Common myeloid progenitor, CD34-positive (primary cell): ENCODE data around the gene PDE3B.

Experiments
- CTCF ChIA-PET: fragments of 350-600 bp; sonication (Branson Sonifier 250); formaldehyde crosslinking; loops from one replicate; lab custom pipeline; 2021; ENCODE audit warnings: antibody characterized with exemption; lab: Charles Lee
- POLR2A ChIA-PET: fragments of 350-600 bp; sonication (Branson Sonifier 250); formaldehyde crosslinking; loops from one replicate; lab custom pipeline; 2021; ENCODE audit warnings: antibody characterized with exemption; lab: Charles Lee
- DNase-seq, 3 donors: peaks; one replicate each; pipeline versions ENCODE4 v3.0.0 to v3.0.0-alpha.2; 2013
- H3K27ac ChIP-seq, 2 experiments: 1 replicate in 1 of 2; 2 replicates in 1 of 2; pipeline ENCODE4 v1.7.0; 2013; ENCODE audit warnings: inconsistent platforms in 2 of 2, low read length in 2 of 2, mild to moderate bottlenecking in 2 of 2, low read depth in 1 of 2, moderate library complexity in 1 of 2; ENCODE audit not compliant: severe bottlenecking in 2 of 2, insufficient read depth in 1 of 2, poor library complexity in 1 of 2
- H3K27me3 ChIP-seq, 5 experiments: replicated peaks in 2 of 5; 1 replicate in 3 of 5; 2 replicates in 2 of 5; pipeline versions ENCODE4 v1.6.1 to v1.7.0; 2013; ENCODE audit warnings: low read length in 4 of 5, mild to moderate bottlenecking in 2 of 5, moderate library complexity in 2 of 5, inconsistent platforms in 1 of 5; ENCODE audit not compliant: insufficient read depth in 5 of 5, control insufficient read depth in 4 of 5
- H3K36me3 ChIP-seq, 4 experiments: 1 replicate in 2 of 4; 2 replicates in 2 of 4; pipeline versions ENCODE4 v1.6.1 to v1.7.0; 2013; ENCODE audit warnings: low read length in 3 of 4, control low read depth in 1 of 4, mild to moderate bottlenecking in 1 of 4; ENCODE audit not compliant: control insufficient read depth in 4 of 4, insufficient read depth in 4 of 4
- H3K4me1 ChIP-seq, 4 experiments: 1 replicate in 3 of 4; 2 replicates in 1 of 4; pipeline versions ENCODE4 v1.6.1 to v1.7.1; 2013; ENCODE audit warnings: low read length in 3 of 4, mild to moderate bottlenecking in 3 of 4, control low read depth in 1 of 4, inconsistent platforms in 1 of 4, moderate library complexity in 1 of 4; ENCODE audit not compliant: control insufficient read depth in 4 of 4, insufficient read depth in 4 of 4; ENCODE audit errors: control extremely low read depth in 1 of 4
- H3K4me3 ChIP-seq, 7 experiments: 1 replicate in 4 of 7; 2 replicates in 3 of 7; pipeline versions ENCODE4 v1.5.1 to v1.7.0; 2013; ENCODE audit warnings: mild to moderate bottlenecking in 7 of 7, low read length in 6 of 7, moderate library complexity in 6 of 7, inconsistent platforms in 2 of 7, low read depth in 2 of 7, control low read depth in 1 of 7; ENCODE audit not compliant: insufficient read depth in 4 of 7, control insufficient read depth in 1 of 7; ENCODE audit errors: extremely low read depth in 1 of 7
- H3K9me3 ChIP-seq, 5 experiments: 1 replicate in 4 of 5; 2 replicates in 1 of 5; pipeline versions ENCODE4 v1.6.1 to v1.7.1; 2013; ENCODE audit warnings: low read length in 4 of 5, mild to moderate bottlenecking in 2 of 5, inconsistent platforms in 1 of 5, low read depth in 1 of 5, moderate library complexity in 1 of 5; ENCODE audit not compliant: control insufficient read depth in 4 of 5, insufficient read depth in 2 of 5; ENCODE audit errors: control extremely low read depth in 1 of 5
- WGBS: methylation state at CpG from one replicate; pipeline ENCODE4 v1.1.5; 2013; ENCODE audit not compliant: insufficient coverage; 5-methylcytosine and 5-hydroxymethylcytosine counted together

PDE3B gene

GRCh38 chr11:14638561-14638960, 5.0 kb upstream of the PDE3B start:
- peak; percentile 77 to 88 (median 84) for DNase-seq
- Histone ChIP-seq H3K4me3 (no peak overlapping the region), H3K27me3 (peaks cover 0 to 38% (median 10%) of the 10 kb centered on the region in 5 experiments), H3K4me1 (peaks cover 0 to 51% (median 26%) of the 10 kb centered on the region in 4 experiments), H3K9me3 (no peaks in the 10 kb centered on the region), H3K27ac (no peak overlapping the region), H3K36me3 (no peaks in the 10 kb centered on the region)
- WGBS, result 0% methylated on average over 2 of the region's 4 CpGs
- CTCF ChIA-PET, result interaction anchor here (0.9 to 1.6 kb wide), 4 partner anchors 100 to 268 kb away, joined by 3 to 4 read pairs (median 3); no protein-coding TSS in a partner anchor
- POLR2A ChIA-PET, result no interaction called here

- DNase-seq, result no peak
- Histone ChIP-seq H3K4me3 (no peak overlapping the region), H3K9me3 (no peaks in the 10 kb centered on the region), H3K27ac (no peak overlapping the region), H3K4me1 (peaks cover 16 to 48% (median 25%) of the 10 kb centered on the region in 4 experiments), H3K27me3 (peaks cover 0 to 65% (median 26%) of the 10 kb centered on the region in 5 experiments), H3K36me3 (no peaks in the 10 kb centered on the region)
- WGBS, result no CpG with 5 or more reads among the region's 4 CpGs
- CTCF ChIA-PET, result no interaction called here
- POLR2A ChIA-PET, result no interaction called here
Measured at GRCh38 chr11:14641801-14642200, 1.8 kb upstream of the PDE3B start.

- Histone ChIP-seq H3K36me3 (no peaks in the 10 kb centered on the region), H3K4me3 (no peak overlapping the region), H3K9me3 (no peaks in the 10 kb centered on the region), H3K27ac (no peak overlapping the region), H3K4me1 (peaks cover 16 to 45% (median 25%) of the 10 kb centered on the region in 4 experiments), H3K27me3 (peaks cover 0 to 68% (median 26%) of the 10 kb centered on the region in 5 experiments)
- WGBS, result 100% methylated on average over 3 of the region's 5 CpGs
- ChIA-PET POLR2A (no interaction called here), CTCF (no interaction called here)
- DNase-seq, result no peak
Measured at GRCh38 chr11:14642453-14642852, 1.2 kb upstream of the PDE3B start.

- no peaks in the 10 kb centered on the region for H3K9me3 ChIP-seq
- ChIA-PET POLR2A (no interaction called here), CTCF (no interaction called here)
- no peaks in the 10 kb centered on the region for H3K36me3 ChIP-seq
- no peak overlapping the region for H3K27ac ChIP-seq
- WGBS, result 39% methylated on average over 46 of the region's 52 CpGs
- DNase-seq, result peak in 1 of 3 donors; percentile 15
- peaks cover 14 to 44% (median 22%) of the 10 kb centered on the region in 4 experiments for H3K4me1 ChIP-seq
- peaks cover 0 to 74% (median 29%) of the 10 kb centered on the region in 5 experiments for H3K27me3 ChIP-seq
- H3K4me3 ChIP-seq, result peak overlapping the region; percentile 42 to 93 (median 68)
Measured at GRCh38 chr11:14642873-14643696, 519 bp upstream of the PDE3B start.

- peak overlapping the region; percentile 42 to 93 (median 68) for H3K4me3 ChIP-seq
- CTCF ChIA-PET, result interaction anchor here (0.9 to 2.0 kb wide), 8 partner anchors 10 to 124 kb away, joined by 3 to 5 read pairs (median 4); partner anchors contain the start of gene PSMA1
- POLR2A ChIA-PET, result no interaction called here
- peaks cover 12 to 37% (median 19%) of the 10 kb centered on the region in 4 experiments for H3K4me1 ChIP-seq
- peak in 2 of 3 donors; percentile 54 to 69 for DNase-seq
- H3K27me3 ChIP-seq, result peaks cover 0 to 86% (median 37%) of the 10 kb centered on the region in 5 experiments
- no peaks in the 10 kb centered on the region for H3K9me3 ChIP-seq
- no peaks in the 10 kb centered on the region for H3K36me3 ChIP-seq
- WGBS, result 0% methylated on average over 53 of the region's 65 CpGs
- H3K27ac ChIP-seq, result peak overlapping the region in 1 of 2 experiments; percentile 49
Measured at GRCh38 chr11:14644226-14645014, 816 bp downstream of the PDE3B start.

GRCh38 chr11:14645015-14645912, 1.7 kb downstream of the PDE3B start:
- Histone ChIP-seq H3K4me1 (peaks cover 12 to 35% (median 19%) of the 10 kb centered on the region in 4 experiments), H3K4me3 (peak overlapping the region in 6 of 7 experiments; percentile 61 to 93 (median 71)), H3K36me3 (no peaks in the 10 kb centered on the region), H3K27me3 (peaks cover 0 to 87% (median 43%) of the 10 kb centered on the region in 5 experiments), H3K9me3 (peaks cover 0 to 1% (median 0%) of the 10 kb centered on the region in 5 experiments), H3K27ac (peak overlapping the region in 1 of 2 experiments; percentile 16)
- ChIA-PET POLR2A (no interaction called here), CTCF (interaction anchor here (0.7 to 2.0 kb wide), 8 partner anchors 11 to 1714 kb away, joined by 3 to 5 read pairs (median 4); partner anchors contain the start of gene PSMA1)
- 3% methylated on average over 12 of the region's 17 CpGs for WGBS
- DNase-seq, result peak in 2 of 3 donors; percentile 62 to 71
